HEK293T (cell line): Measurements from ENCODE around the gene PLSCR4.

Experiments used
- ARNT ChIP-seq: fragments of 450-650 bp; IDR thresholded peaks from 2 replicates; pipeline ENCODE4 v1.6.1; 2017; ENCODE audit warnings: mild to moderate bottlenecking
- BHLHE40 ChIP-seq: fragments of 450-650 bp; IDR thresholded peaks from 2 replicates; pipeline ENCODE4 v1.6.1; 2016; ENCODE audit warnings: mild to moderate bottlenecking, moderate library complexity, borderline replicate concordance
- CTBP1 ChIP-seq: fragments of 450-650 bp; IDR thresholded peaks from 2 replicates; pipeline ENCODE4 v1.6.1; 2016; ENCODE audit warnings: borderline replicate concordance
- ELF4 ChIP-seq: fragments of 450-650 bp; IDR thresholded peaks from 2 replicates; pipeline ENCODE4 v1.6.1; 2017; ENCODE audit warnings: antibody characterized with exemption
- FOXA1 ChIP-seq: fragments of 450-650 bp; IDR thresholded peaks from 2 replicates; pipeline ENCODE4 v1.6.1; 2016; ENCODE audit warnings: mild to moderate bottlenecking
- FOXK2 ChIP-seq: fragments of 450-650 bp; IDR thresholded peaks from 2 replicates; pipeline ENCODE4 v1.6.1; 2016; ENCODE audit warnings: mild to moderate bottlenecking
- FOXM1 ChIP-seq: fragments of 450-650 bp; IDR thresholded peaks from 2 replicates; pipeline ENCODE4 v1.6.1; 2017; ENCODE audit warnings: mild to moderate bottlenecking, borderline replicate concordance
- L3MBTL2 ChIP-seq: fragments of 450-650 bp; conservative IDR thresholded peaks from 2 replicates; pipeline ENCODE4 v1.6.1; 2016; ENCODE audit warnings: mild to moderate bottlenecking
- NFRKB ChIP-seq: fragments of 450-650 bp; IDR thresholded peaks from 2 replicates; pipeline ENCODE4 v1.6.1; 2016; ENCODE audit warnings: mild to moderate bottlenecking, moderate library complexity
- PKNOX1 ChIP-seq: fragments of 450-650 bp; IDR thresholded peaks from 2 replicates; pipeline ENCODE4 v1.6.1; 2016
- SP1 ChIP-seq: fragments of 450-650 bp; IDR thresholded peaks from 2 replicates; pipeline ENCODE4 v1.6.1; 2017
- TARDBP ChIP-seq: fragments of 450-650 bp; IDR thresholded peaks from 2 replicates; pipeline ENCODE4 v1.6.1; 2016
- ZNF384 ChIP-seq: fragments of 450-650 bp; IDR thresholded peaks from 2 replicates; pipeline ENCODE4 v1.6.1; 2016

GRCh38 chr3:146256851-146257486 lies 6.1 kb upstream of the PLSCR4 start:
- no peak for TF ChIP-seq FOXM1
- TF ChIP-seq FOXK2 = no peak
- no peak for TF ChIP-seq TARDBP
- no peak for TF ChIP-seq ARNT
- no peak for TF ChIP-seq PKNOX1
- TF ChIP-seq BHLHE40 = no peak
- no peak for TF ChIP-seq SP1
- TF ChIP-seq NFRKB = no peak
- no peak for TF ChIP-seq L3MBTL2
- no peak for TF ChIP-seq ZNF384
- TF ChIP-seq ELF4 = no peak
- TF ChIP-seq CTBP1 = no peak
- TF ChIP-seq FOXA1 = no peak
